Measurements from ENCODE around the gene DSCAML1.

Gene DSCAML1

DNA sequence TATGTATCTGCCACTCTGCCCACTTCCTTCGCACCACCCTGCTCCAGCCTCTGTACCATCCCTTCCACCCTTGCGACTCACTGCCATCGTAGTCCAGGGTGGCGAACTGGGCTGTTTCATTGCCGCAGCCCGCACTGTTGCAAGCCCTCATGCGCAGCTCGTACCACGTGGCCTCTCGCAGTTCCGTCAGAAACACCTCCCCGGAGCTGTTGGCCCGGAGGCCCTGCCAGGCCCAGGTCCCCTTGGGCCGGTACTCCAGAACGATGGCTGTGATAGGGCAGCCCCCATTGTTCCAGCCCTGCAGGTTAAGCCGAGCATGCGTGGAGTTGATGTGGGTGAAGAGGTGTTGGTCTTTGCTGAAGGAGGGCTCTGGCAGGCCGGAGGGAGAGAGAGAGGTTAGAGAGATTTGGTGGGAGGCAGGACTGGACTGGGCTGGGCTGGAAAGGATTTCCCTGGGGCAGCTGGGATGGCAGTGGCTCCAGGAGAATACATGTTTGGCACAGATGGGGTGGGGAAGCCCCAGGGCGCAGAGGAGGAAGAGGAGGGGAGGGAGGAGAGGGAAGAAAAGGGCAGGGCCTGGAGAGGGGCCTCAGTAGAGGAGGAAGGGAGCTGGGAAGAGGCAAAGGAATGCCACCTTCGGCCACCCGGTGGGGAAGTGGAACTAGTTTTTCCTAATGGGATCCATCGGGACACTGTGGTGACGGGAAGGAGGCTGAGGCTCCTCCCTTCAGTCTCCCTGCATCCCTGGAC, 359.8 kb downstream of the DSCAML1 start:
- DNase-seq, result no peak

DNA sequence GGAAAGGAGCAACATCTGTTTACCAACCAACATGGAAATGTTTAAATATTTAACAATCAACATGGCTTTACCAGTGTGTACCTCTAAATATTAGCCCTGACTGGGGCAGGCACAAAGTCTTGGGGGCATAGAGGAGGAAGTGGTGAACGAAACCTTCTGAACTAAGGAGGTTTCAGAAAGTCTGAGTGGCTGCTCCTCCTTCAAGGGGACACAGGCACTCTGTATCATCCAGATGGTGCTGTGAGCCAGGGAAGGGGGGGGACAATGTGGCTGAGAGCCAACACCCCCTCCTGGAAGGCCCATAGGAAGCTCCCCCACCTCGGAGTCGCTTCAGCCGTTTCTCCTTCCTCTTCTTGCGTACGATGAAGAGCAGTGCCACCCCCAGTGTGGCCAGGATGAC, 361.7 kb downstream of the DSCAML1 start:
- no peak for DNase-seq

DNA sequence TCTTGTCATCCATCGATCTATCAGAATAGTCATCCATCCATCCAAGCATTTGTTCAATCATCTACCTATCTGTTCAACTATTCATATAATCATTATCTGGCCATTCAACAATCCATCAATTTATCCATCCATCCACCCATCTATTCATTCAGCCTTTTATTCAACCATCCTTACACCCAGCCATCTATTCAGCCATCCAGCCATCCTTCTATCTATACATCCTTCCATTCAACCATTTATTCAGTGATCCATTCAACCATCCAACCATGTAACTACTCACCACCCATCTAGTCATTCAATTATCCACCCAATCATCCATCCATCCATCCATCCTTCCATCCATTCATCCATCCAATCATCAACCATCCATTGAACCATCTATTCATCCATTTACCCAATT, 362.5 kb downstream of the DSCAML1 start:
- no peak for DNase-seq

DNA sequence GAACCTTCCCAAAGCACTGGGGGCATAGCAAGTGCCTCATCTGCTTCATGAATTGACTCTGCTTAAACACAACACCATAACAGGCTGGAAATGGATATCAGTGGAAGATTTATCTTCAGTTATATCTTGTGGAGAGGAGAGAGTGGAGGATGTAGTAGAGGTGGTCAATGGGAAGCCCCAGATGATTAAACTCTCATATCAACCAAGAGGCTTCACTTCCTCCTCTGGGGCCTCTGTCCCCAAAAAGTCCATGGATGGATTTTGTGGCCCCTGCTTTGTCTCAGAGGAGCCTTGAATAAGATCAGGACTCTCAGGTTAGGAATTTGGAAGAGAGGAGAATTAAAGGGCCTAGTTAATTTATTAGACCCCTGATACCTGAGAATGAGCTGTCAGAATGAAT, 363.3 kb downstream of the DSCAML1 start:
- DNase-seq, result no peak

DNA sequence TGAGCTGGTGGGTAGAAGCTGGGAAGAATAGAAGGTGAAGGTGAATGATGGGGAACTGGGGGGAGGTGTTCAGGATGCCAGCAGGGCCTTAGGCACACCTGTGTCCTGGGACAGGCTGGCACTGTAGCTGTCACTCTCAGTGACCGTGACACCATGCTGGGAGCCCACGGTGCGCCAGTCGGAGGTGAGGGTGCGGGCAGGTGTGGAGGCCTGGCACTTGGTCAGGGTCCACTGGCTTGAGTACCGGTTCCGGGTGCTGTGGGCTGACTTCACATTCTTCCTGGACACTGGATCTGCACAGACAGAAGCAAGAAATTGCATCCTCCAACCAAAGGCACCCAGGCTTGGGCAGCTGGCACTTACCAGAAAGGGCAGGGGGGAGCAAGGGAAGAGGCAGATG, 365.6 kb downstream of the DSCAML1 start:
- no peak for DNase-seq

DNA sequence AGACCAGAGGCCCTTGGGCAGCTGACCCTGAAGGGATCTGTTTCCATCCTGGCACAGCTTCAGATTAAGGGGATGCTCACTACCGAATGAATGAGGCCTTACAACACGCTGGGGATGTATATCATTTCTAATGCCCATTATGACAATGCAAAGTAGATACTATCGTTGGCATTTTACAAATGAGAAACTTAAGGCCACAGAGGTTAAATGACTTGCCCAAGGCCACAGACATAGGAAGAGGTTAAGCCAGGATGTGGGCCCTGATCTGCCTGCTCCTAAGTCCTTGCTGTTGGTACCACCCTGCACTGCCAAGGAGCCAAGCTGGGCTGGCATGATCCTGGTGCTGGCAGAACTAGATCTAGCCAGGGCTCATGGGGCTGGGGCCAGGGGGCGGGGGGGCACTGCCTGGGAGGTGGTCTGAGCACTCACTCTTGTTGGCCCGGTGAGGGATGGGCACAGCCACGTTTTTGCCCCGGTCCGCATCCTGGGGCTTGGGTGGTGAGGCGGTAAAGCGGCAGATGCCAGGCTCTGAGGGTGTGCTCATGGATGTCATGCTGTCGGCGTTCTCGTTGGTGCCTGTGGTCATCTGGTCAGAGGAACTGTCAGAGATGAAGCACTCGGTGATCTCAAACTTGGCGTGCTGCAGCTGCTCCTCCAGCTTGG, 366.6 kb downstream of the DSCAML1 start:
- no peak for DNase-seq

DNA sequence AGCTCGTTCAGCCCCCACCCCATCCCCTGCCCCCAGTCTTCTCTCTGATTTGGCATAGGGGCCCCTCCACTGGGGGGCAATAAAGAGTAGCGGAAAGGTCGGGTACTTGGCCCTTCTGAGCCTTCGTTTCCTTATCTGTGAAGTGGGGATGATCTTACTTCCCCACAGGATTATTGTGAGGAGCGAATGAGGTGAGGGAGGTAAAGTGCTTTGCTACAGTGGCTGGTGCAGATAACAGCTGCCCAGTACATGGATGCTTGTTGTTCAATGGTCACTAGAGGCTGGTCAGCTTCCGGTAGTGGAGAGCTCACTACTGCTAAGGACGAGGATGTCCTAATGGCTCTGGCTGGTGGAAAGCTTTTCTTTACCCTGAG, 368.2 kb downstream of the DSCAML1 start:
- no peak for DNase-seq

DNA sequence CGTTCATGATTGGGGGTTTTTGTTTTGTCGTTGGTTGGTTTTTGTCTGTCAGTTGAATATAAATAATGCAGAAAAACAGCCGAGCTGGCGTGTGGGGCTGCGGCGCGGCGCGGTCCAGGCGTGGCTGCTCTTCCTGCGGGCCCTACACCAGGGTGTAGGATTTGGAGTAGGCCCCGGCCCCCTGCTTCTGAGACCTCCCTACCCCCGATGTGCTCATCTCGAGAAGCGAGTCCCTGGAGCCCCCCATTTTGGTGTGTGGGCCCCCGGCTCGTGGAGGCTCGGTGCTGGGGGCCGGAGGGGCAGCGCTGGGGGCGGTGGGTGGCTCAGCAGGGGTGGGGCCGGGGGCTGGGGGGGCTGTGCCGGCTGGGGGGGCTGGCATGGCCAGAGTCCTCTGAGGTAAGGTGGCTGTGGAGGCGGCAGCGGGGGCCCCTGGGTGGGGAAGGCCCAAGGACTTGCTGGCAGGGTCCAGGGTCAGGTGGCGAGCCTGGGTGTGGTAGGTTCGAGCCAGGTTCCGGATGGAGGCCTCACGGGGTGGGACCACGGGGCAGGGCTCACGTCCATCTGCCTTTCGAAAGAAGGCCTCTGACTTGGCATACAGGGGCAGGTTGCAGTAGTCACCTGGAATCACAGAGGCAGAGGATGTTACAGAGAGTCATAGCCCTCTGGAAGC, 368.7 kb downstream of the DSCAML1 start:
- no peak for DNase-seq

DNA sequence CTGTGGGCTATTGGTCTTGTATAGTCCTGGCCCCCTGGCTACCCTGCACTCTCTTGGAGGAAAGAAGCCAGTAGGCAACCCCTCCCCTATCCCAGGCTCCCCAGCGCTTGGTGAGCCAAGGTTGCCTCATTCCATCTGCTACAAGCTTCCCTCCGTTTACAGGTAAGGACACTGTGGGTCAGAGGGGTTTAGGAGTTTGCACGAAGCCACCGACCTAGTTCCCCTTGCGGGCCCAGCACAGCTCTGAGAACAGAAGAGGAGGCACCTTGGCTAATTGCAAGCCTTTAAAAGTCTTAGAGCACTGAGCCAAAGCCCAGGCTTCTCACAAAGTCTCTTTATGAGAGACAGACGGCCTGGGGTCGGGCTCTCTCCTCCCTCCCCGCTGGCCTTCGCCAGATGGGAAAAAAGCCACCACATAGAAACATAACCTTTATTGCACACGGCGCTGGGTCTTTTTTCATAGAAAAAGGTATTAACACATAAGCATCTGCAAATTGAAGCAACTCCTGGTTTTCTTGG, 369.6 kb downstream of the DSCAML1 start:
- no peak for DNase-seq

DNA sequence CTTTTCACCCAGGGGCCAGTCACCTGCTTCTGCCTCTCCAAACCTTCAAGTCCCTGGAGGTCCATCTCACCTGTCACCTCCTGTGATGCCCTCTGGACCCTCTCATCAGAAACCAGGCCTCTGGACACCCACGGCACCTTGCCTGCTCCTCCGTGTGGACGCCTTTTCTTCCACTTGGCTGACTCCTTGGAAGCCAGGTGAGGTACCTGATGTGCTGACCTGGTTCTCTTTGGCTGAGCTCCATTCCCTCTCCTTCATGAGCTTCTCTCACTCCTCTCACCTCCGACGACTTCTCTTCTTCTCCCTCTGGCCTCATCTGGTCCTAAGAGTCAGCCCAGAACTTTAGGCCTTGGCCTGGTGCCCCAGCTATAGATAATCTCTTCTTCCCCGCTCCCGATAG, 370.1 kb downstream of the DSCAML1 start:
- no peak for DNase-seq

DNA sequence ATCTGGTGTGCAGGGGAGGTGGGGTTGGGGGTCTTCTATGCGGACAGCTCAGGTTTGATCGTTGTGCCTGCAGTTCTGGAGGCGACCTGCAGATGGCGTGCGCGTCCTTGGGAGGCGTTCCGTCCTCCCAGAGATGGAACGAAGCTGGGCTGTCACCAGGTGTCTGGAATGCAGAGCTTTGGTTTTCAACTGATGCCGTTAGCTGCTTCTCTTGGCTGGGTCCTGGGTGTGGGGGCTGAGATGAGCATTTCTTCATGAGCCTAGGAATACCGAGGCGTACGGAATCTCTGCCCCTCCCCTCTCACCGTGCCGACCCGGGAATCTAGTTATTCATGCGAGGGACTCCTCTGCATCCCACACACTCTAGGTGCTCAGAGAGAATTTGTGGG, 370.7 kb downstream of the DSCAML1 start:
- peak; percentile 68 for DNase-seq

DNA sequence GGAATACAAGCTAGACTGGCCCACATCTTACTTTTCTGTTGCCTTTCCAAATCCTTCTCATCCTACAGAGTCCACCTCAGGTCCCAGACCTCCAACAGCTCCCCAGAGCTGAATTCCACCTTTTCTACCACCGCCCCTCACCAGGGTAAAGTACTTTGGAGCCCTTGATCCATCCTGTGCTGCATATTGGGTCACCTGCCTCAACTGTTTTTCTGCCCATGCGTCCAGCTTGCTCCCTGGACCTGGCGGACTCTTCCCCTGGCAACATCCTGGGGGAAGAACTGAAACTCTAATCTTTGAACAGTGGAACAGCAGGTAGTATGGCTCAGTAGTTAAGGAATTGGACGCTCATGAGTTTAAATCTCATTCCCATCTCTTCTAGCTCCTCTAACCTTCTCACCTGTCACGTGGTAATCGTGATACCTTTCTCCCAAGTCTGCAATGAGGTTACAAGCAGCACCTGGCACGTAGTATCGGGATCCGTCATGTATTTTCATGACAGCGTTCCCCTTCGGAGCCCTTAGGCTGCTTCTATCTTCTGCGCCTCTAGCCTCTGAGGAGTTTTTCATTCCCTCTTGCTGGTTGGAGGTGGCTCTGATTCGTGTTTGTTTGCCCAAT, 371.2 kb downstream of the DSCAML1 start:
- no peak for DNase-seq

DNA sequence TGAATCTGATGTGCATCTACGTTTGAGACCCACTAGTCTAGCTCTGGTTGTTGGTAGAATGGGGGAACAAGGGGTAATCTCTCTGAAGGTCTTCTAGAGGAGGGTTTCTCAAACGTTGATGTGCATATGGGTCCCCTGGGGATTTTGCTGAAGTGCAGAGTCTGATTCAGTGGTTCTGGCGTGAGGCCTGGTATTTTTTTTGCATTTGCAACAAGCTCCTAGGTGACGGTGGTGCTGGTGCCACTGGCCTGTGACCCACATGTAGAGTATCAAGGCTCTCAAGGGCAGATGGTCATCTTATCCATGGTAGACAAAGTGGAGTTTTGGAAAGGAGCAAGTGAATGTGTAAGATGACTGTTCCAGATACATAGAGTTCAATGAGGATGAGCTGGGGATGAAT, 372.2 kb downstream of the DSCAML1 start:
- no peak for DNase-seq

DNA sequence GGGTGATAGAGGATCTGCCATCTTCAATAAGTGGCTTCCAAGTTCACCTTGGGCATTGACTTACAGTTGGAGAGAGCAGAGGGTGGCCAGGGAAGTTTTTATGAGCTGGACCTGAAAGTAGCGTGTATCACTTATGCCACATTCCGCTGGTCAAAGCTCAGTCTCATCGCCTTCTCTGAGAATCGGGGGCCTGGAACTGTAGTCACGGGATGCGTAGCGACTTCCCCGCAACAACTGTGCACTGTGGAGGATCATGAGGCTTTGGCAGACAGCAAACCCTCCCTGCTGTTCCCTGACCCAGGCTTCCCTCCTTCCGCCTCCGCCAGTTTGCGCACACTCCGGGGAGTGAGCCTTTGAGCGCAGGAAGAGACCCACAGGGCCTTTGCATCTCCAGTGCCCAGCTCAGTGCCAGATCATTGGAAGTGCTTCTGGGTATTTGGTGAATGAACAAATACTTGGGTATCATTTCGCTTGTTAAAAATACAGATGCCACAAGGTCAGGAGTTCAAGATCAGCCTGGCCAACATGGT, 373.9 kb downstream of the DSCAML1 start:
- DNase-seq, result no peak

DNA sequence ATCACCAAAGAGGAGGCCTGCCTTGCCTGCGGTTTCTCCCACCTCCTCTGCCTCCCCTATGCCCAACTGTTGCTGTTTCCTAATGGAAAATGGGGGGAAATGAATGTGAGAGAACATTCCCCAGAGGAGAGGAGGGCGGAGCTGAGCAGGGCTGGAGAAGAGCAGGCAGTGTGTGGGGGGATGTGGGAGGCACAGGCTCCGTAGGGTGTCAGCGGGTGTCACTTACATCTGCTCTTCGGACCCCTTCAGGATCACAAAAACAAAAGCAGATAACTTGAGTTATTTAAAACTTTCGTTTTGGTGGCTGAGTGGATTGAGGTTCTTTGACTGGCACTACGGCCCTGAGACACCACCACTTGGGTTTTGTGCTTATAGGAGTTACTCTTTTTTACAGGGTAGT, 375.5 kb downstream of the DSCAML1 start:
- no peak for DNase-seq

DNA sequence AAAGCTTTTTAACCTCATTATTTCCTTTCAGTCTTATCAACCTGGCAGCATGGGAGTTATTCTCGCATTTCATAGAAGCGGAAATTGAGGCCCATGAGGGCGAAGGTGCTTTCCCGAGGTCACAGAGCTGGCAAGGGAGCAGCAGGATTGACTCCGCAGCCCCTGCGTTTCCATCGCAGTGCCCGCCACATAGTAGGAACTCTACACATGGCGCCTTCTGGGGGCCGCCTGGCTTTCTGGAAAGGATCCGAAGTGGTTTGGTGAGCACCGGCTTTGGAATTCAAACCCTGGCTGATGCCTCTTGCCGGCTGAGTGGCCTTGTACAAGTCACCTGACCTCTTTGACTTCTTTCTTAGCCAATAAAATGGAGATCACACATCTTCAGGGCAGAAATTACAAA, 376.0 kb downstream of the DSCAML1 start:
- DNase-seq, result no peak

DNA sequence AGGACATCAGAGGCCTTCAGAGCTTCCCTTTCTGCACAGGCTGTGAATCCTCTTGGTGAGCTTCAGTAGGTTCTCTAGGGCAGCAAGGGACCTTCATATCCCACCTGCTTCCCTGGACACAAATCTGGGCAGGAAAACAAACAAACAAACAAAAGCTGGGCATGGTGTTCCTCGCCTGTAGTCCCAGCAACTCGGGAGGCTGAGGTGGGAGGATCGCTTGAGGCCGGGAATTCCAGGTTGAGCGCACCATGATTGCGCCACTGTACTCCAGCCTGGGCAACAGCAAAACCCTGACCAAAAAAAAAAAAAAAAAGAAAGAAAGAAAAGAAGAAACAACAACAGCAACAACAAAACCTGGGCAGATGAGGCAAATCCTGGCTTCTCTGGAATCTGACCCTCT, 376.4 kb downstream of the DSCAML1 start:
- no peak for DNase-seq

DNA sequence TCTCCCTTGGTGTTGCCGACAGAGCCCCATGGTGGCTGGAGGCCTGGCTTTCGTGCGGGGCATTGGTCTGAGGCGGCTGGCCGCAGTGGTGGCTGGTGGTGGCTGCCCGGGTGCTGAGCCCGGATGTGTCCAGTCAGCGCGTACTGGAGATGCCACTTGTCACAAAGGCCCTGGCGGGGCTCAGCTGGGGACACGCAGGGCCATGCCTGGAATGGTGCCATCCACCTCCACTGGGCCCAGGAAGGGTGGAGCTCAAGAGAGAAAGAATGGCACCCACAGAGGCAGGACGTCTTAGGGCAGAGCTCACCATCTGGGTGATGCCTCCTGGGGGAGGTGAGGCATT, 376.9 kb downstream of the DSCAML1 start:
- no peak for DNase-seq

DNA sequence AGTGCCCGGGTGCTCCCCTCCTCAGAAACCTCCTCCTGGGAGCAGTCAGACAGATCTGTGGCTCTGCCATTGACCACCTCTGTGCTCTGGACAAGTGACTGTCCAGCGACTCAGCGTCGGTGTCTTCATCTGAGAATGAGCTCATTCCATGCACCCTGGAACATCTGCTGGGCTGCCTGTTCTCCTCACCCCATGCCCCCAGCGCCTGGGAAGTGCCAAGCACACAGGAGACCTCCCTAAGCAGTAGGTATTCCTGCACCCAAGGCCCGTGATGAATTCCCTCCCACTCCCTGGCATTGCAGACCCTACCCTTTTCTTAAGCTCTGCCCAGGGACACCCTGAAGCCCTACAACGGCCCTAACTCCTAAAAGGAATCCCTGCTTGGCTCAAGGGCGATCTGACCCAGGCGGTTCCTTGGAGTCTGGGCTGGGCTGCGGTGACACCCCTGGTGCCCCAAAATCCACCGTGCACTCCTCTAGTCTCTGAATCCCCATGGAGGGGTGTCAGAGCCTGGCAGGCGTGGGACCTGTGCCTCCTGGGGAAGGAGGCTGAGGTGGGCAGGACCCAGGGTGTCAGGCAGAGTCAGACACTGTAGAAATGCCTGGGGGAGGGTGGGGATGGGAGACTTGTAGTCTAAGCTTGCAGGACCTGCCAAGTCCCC, 377.4 kb downstream of the DSCAML1 start:
- no peak for DNase-seq

DNA sequence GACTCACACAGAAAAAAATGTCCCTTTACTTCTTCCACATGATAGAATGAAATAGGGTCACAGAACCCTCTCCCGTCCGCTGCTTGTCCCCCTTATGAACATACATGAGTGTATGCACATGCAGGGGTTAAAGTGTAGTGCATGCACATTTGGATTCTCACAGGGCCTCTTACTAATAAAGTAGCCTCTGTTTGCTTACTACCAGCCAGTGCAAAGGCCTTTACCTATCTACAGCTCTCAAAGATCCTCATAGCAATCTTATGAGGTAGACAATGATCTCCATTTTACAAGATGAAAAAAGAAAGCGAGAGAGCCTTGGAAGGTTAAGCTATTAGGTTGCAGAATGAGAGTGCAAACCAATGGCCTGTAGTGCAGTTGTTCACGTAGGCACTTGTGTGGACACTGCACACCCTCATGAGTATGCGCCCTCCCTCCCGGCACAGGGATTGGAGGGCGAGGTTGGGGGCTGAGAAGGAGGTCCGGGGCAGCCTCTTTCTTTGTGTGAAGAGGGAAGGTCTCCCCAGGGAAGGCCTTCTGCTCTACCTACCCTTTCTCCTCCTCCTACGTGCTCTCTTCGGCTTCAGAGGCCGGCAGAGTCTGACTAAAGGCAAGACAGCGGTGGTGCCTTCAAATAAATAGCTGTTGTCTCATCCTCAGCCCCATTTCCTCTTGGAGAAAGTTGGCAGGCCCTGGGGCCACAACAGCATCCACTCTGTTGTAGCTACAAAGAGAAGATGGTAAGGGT, 378.1 kb downstream of the DSCAML1 start:
- no peak for DNase-seq

DNA sequence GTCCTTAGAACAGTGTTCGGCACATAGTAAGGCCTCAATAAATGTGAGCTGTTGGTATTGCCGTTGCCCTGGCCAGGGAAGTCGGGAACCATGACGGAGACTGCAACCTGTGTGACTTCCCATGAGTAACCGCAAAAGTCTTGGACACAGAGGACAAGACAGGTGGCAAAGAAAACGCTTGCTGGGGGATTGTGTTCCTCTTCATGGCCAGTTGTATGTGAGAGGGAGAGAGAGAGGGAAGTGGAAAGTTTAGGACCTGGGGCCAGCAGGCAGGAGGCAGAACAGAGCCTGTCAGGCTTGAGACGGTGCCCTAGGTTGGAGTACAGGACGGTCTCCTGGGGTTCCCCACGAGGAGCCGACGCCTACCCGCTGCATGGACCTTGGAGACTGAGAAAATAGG, 379.2 kb downstream of the DSCAML1 start:
- DNase-seq, result no peak

DNA sequence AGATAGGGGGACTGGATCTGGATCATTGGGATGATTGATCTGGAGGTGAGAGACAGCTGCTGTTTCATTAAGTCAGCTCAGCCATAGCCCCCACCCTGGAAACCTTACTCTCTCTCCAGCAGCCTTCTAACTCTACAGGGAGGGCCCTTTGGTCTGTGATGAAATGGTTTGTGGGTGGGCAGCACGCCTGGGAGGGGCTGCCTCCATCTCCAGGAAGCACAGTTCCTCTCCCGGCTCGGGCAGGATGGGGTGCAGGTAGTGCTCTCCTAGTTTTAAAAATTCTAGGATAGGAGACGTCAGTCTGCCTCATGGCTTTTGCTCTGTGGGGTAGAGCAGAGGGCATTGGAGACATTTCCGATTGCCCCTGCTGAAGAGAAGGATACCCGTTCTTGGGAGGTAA, 379.7 kb downstream of the DSCAML1 start:
- no peak for DNase-seq

All from activated gamma-delta T cell treated with Interleukin-2 at 50 U/mL for 16 hours (primary cell).